ENCODE data around the gene KLF11. TPM values are rescaled to one million over a fixed set of nuclear protein-coding genes. Genes with fewer than 3 reads are reported as not detected.
A peak's percentile ranks its signal among the peaks of the same experiment; 100 is the strongest.

KLF11 gene
- total and polyA plus RNA-seq, 2 of the 8 experiments (the other 6 are each of a cell fraction or from before 2014, with no cell fraction given): 6.4 to 10.1 TPM

DNA sequence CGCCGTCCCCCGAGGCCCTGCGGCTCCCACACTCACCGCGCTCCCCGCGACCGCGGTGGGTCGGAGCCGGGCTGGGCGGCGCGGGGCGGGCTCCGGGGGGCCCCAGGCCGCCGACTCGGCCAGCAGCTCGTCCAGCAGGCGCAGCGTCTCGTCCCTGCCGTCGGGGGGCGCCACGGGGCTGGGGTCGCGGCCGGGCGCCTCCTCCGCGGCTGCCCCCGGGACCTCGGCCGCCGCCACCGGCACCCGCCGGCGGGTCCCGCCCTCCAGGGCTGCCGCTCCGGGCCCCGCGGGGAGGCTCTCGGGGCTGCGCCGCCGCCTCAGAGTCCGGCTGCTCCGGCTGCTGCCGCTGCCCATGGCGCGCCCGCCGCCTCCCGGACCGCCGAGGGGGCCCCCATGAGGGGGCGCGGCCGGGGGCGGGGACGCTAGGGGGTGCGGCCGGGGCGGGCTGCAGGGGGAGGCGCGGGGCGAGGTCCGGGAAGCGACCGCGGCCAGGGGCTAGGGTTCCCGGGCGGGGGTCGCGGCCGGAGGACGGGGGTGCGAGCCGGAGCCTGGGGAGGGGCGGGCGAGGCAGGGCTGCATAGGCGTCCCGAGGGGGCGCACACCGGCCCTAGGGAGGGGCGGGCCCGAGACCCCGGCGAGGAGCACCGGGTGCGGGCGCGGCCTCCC lies 36.7 kb downstream of the KLF11 start, which contains the start of gene CYS1 (continued):
- TF ChIP-seq KDM4A (IDR thresholded peaks at IDR 0.05; ENCODE audit: low read depth, low read length, severe bottlenecking) (peak; percentile 60), RAD21 (IDR thresholded peaks at IDR 0.05 in 1 of 2, conservative IDR thresholded peaks at IDR 0.05 in 1 of 2; ENCODE audit: low read depth in 2 of 2, low read length in 2 of 2) (peak in 1 of 2 experiments; percentile 36; a peak in 1 of 4 replicates)
